Measurements from ENCODE around the gene SRP9. TPM values are rescaled to one million over a fixed set of nuclear protein-coding genes. Genes with fewer than 3 reads are reported as not detected.
A peak's percentile ranks its signal among the peaks of the same experiment; 100 is the strongest.

Gene SRP9
- polyA plus RNA-seq (ENCODE audit: insufficient read length in 10 of 10), result 100 to 1,000 TPM; 180 to 250 (median 213) TPM
- long read RNA-seq, donor 1, transcript SRP9-201 (3 exons, 1,480 nt), result major isoform, 104 of 122 reads
- long read RNA-seq, donor 1, transcript SRP9-203 (4 exons, 1,596 nt), result minor isoform, 12 of 122 reads
- long read RNA-seq, donor 1, partial matches to known transcripts, result 5 of 122 reads
- long read RNA-seq, donor 1, other reads (novel, unspliced or antisense), result 0 of 122 reads
- long read RNA-seq, donor 2, transcript SRP9-201 (3 exons, 1,480 nt), result major isoform, 111 of 123 reads
- long read RNA-seq, donor 2, transcript SRP9-203 (4 exons, 1,596 nt), result minor isoform, 8 of 123 reads
- long read RNA-seq, donor 2, partial matches to known transcripts, result 0 of 123 reads
- long read RNA-seq, donor 2, other reads (novel, unspliced or antisense), result 0 of 123 reads
- long read RNA-seq, donor 3, result 0 reads
- long read RNA-seq, donor 4, transcript SRP9-201 (3 exons, 1,480 nt), result major isoform, 87 of 100 reads
- long read RNA-seq, donor 4, transcript SRP9-203 (4 exons, 1,596 nt), result minor isoform, 12 of 100 reads
- long read RNA-seq, donor 4, partial matches to known transcripts, result 0 of 100 reads
- long read RNA-seq, donor 4, other reads (novel, unspliced or antisense), result 0 of 100 reads
- long read RNA-seq, donor 5, transcript SRP9-203 (4 exons, 1,596 nt), result minor isoform, 27 of 163 reads
- long read RNA-seq, donor 5, transcript SRP9-201 (3 exons, 1,480 nt), result major isoform, 125 of 163 reads
- long read RNA-seq, donor 5, partial matches to known transcripts, result 0 of 163 reads
- long read RNA-seq, donor 5, other reads (novel, unspliced or antisense), result 8 of 163 reads
- long read RNA-seq, donor 6, transcript SRP9-203 (4 exons, 1,596 nt), result minor isoform, 11 of 152 reads
- long read RNA-seq, donor 6, transcript SRP9-201 (3 exons, 1,480 nt), result major isoform, 136 of 152 reads
- long read RNA-seq, donor 6, partial matches to known transcripts, result 0 of 152 reads
- long read RNA-seq, donor 6, other reads (novel, unspliced or antisense), result 5 of 152 reads
- long read RNA-seq, donor 7, transcript SRP9-201 (3 exons, 1,480 nt), result major isoform, 98 of 118 reads
- long read RNA-seq, donor 7, transcript SRP9-203 (4 exons, 1,596 nt), result minor isoform, 5 of 118 reads
- long read RNA-seq, donor 7, partial matches to known transcripts, result 15 of 118 reads
- long read RNA-seq, donor 7, other reads (novel, unspliced or antisense), result 0 of 118 reads
- long read RNA-seq, donor 8, transcript SRP9-201 (3 exons, 1,480 nt), result major isoform, 104 of 116 reads
- long read RNA-seq, donor 8, transcript SRP9-203 (4 exons, 1,596 nt), result minor isoform, 12 of 116 reads
- long read RNA-seq, donor 8, partial matches to known transcripts, result 0 of 116 reads
- long read RNA-seq, donor 8, other reads (novel, unspliced or antisense), result 0 of 116 reads
- long read RNA-seq, donor 9, transcript SRP9-201 (3 exons, 1,480 nt), result major isoform, 12 of 14 reads
- long read RNA-seq, donor 9, partial matches to known transcripts, result 0 of 14 reads
- long read RNA-seq, donor 9, other reads (novel, unspliced or antisense), result 0 of 14 reads

DNA sequence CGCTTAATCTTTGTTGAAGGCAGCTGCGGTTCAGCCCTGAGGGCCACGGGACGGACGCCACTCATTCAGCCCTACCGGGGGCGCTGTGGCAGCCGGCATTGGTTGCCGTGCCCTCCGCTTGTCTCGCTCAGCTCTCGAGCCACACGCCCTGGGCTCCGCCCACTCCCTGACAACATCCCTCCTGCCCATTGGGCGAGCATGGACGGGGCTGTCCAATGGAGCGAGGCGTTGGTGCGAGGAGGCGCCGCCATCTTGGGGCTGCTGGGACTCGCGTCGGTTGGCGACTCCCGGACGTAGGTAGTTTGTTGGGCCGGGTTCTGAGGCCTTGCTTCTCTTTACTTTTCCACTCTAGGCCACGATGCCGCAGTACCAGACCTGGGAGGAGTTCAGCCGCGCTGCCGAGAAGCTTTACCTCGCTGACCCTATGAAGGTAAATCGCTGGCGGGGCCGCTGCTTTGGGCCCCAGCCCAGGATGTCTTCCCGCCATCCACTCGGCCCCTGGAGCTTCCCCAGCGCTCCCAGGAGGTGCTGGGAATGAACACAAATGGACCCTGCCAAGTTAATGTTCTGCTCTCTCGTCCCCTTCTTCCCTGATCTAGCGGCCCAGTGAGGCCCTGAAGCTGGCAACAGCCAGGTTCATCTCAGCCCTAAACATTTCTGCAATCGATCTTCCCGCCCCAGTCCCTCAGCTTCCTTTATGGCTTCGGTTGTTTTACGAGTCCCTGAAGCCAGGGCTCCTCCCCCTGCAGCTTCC, at the start of gene SRP9:
TSS of gene SRP9 (plus strand) at position 244 of the 754 bp plus-strand sequence. CDS start at position 359, 115 bp downstream.
- peak; percentile 99 to 100 (median 99) for DNase-seq

GRCh38 chr1:225731491-225731890, 46.1 kb upstream of the SRP9 start:
- DNase-seq, result no peak

GRCh38 chr1:225733254-225733653, 44.4 kb upstream of the SRP9 start:
- no peak for DNase-seq

GRCh38 chr1:225735252-225736149, 42.1 kb upstream of the SRP9 start:
- peak; percentile 73 to 90 (median 84) for DNase-seq

DNA sequence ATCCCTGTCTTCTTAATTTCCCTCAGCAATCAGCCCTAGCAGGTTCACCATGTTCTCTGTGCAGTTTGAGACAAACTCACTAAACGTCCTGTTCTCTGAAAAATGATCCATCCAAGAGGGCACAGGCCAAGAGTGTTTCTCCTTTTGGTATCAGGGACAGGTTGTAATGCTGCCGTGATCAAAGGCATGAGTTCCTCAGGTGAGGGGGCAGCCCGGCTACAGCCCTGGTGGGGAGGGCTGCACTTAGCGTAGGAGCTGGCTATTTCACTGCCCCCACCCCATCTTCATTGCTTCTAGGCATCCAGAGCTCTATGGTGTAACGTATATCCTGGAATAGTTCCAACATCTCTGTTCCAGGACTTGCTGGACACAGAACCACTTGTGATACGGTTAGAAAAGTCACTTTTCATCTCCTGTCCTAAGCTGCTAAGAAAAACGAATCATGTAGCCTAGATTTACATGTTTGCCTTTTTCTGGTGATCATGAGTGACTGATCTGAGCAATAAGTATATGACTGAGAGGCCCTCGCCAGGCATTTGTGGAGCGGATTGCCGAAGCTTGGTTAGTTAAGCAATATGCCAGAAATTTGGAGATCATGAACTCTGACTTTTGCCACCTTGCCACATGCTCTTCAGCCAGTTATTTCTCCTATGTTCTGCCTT, 41.1 kb upstream of the SRP9 start:
- DNase-seq, result peak in 1 of 3 donors; percentile 48

DNA sequence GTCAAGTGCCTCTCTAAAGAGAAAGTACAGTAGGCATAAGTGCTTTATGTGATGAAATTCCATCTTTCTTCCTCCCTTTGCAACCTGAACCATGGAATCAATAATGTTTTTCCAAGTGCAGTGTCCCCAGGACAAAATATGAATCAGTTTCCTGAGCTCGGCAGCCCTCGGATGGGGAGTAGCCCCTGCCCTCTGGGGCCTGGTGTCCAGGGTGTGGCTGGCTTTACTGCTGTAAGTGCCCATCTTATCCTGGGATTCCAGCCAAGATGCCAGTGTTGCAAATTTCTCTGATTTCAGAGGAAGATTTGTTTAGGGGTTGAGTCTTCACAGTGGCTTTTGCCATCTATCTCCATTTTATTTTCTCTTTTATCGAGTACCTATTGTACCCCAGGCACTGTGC, 40.5 kb upstream of the SRP9 start:
- DNase-seq, result no peak

GRCh38 chr1:225737866-225738265, 39.8 kb upstream of the SRP9 start:
- DNase-seq, result no peak

DNA sequence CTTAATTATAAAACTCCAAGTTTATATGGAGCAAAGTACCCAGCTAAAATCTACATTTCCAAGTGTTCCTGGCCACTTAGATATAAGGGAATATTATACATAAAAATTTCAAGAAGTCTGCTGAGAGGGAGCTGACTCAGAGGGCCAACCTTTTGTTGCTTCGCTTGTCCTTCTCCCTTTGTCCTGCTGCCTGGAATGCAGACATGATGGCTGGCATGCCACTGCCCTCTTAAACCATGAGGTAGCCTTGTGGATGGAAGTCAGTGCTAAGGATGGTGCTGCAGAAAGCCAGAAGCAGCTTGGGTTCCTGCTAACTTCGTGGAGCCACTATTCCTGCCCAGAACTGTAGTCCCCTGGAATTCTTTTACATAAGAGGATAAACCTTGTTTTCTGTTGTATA, 38.9 kb upstream of the SRP9 start:
- no peak for DNase-seq

DNA sequence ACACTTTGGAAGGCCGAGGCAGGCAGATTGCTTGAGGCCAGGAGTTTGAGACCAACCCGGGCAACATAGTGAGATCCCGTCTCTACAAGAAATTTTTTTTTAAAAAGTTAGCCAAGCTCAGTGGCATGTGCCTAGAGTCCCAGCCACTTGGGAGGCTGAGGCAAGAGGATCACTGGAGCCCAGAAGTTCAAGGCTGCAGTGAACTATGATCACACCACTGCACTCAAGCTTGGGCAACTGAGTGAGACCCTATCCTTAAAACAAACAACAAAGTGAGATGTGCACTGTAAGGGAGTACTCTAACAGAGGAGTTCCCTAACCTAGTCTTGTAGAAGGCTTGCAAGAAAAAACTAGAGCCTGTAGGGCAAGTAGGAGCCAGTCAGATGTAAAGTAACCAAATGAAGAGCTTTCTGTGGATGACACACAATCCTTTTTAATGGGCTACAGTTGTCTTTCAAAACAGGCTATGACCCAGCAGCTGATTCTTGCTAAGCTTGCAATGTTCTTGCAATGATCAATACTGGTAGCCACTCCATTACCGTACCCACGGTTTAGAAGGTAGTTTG, 38.0 kb upstream of the SRP9 start:
- DNase-seq, result no peak

DNA sequence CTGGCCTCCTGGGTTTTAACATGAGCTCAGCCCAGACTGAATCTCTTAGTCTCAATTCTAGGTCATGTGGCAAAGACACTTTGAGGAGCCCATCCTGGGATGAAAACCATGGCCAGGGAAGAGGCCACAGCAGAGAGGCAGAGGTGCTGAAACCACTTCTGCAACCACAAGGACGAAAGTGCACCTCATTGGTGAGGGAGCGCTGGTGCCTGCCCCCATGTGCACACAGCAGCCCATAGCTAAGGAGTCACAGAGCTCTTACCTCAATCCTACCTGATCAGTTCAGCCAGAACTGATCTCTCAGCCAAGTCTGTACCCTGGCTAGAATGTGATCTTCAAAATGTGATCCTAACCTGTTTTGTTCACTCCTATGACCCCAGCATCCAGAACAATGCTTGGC, 32.9 kb upstream of the SRP9 start:
- DNase-seq, result no peak

GRCh38 chr1:225745273-225745672, 32.4 kb upstream of the SRP9 start:
- peak in 1 of 3 donors; percentile 51 for DNase-seq

DNA sequence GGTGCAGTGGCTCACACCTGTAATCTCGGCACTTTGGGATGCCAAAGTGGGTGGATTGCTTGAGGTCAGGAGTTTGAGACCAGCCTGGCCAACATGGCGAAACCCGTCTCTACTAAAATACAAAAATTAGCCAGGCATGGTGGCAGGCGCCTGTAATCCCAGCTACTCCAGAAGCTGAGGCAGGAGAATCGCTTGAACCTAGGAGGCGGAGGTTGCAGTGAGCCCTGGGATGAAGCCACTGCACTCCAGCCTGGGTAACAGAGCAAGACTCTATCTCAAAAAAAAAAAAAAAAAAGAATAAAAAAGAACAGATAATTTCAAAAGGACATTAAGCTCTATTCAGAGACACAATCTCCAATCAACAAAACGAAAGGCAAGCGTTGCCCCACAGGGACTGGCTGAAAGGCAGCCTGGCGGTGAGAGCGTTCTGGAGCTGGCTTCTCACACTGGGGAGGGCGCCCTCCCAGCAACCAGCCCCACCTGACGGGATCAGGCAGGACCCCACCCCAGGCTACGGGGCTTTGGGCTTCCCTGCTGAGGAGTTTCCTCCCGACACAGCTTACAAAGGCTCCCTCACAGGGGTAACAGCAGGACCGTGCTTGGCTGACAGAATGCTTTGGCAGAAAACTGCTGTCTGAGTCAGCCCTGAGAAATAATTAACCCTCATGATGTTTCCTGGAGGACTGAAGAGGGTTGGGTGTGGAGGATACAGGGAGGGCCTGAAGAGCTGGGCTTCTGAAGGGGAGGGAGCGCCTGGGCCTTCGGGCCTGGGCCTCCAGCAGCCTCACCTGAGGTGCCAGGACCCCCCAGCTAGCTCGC, 31.1 kb upstream of the SRP9 start:
- peak; percentile 82 to 89 (median 85) for DNase-seq

- DNase-seq, result no peak
These were observed 30.1 kb upstream of the SRP9 start for GRCh38 chr1:225747566-225747965.

- no peak for DNase-seq
These were observed 29.1 kb upstream of the SRP9 start for GRCh38 chr1:225748529-225748928.

DNA sequence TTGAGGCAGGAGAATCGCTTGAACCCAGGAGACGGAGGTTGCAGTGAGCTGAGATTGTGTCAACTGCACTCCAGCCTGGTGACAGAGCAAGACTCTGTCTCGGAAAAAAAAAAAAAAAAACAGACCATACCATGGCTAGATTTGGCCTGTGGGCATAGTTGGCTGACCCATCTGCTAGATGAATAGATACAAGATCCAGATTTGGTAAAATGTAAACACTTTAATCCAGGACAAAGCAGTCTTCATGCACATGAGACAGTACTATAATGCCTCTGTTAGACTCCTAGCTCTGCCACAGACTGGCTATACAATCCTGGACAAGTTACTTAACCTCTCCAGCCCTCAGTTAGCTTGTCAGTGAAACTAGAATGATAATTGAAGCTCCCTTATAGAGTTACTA, 27.9 kb upstream of the SRP9 start:
- DNase-seq, result no peak

GRCh38 chr1:225750420-225750819, 27.2 kb upstream of the SRP9 start:
- DNase-seq, result no peak
